HK-2 (cell line): ENCODE measurements around the gene DENND6A.
A peak's percentile ranks its signal among the peaks of the same experiment; 100 is the strongest.
"Not testable (repeated sequence)": the region's sequence is repeated elsewhere in the genome, so short reads cannot be mapped to it uniquely, and the experiment has no call there.

Source experiments
- DNase-seq: peaks from one replicate; pipeline ENCODE4 v3.0.0-alpha.2; 2018; ENCODE audit not compliant: unreplicated experiment

Gene DENND6A

GRCh38 chr3:57627976-57628375, 64.9 kb downstream of the DENND6A start:
- no peak for DNase-seq

- no peak for DNase-seq
Measured at GRCh38 chr3:57624801-57625200, 68.1 kb downstream of the DENND6A start.

GRCh38 chr3:57622362-57622761, 70.5 kb downstream of the DENND6A start:
- no peak for DNase-seq

- DNase-seq = no peak
Measured at GRCh38 chr3:57617739-57618138, 75.1 kb downstream of the DENND6A start.

GRCh38 chr3:57616233-57616632, 76.6 kb downstream of the DENND6A start:
- DNase-seq = no peak

GRCh38 chr3:57611870-57612269, 81.0 kb downstream of the DENND6A start:
- DNase-seq = not testable (repeated sequence)

- DNase-seq = no peak
Measured at GRCh38 chr3:57605683-57606082, 87.2 kb downstream of the DENND6A start.

GRCh38 chr3:57604971-57605370, 87.9 kb downstream of the DENND6A start:
- DNase-seq = no peak

GRCh38 chr3:57600195-57600594, 92.7 kb downstream of the DENND6A start:
- no peak for DNase-seq

GRCh38 chr3:57598765-57599360, 94.0 kb downstream of the DENND6A start:
- DNase-seq = no peak

GRCh38 chr3:57597127-57597923, 95.6 kb downstream of the DENND6A start, which contains the start of gene ARF4:
TSS of gene ARF4 (minus strand) at chr3:57597344. CDS start at chr3:57597140, 204 bp downstream.
- peak; percentile 98 for DNase-seq

- DNase-seq = peak; percentile 86
Measured at GRCh38 chr3:57596495-57597126, 96.3 kb downstream of the DENND6A start.

- no peak for DNase-seq
Measured at GRCh38 chr3:57594576-57594975, 98.3 kb downstream of the DENND6A start.

- no peak for DNase-seq
Measured at GRCh38 chr3:57594144-57594543, 98.7 kb downstream of the DENND6A start.

GRCh38 chr3:57592306-57592705, 100.6 kb downstream of the DENND6A start:
- DNase-seq = no peak

GRCh38 chr3:57587905-57588304, 105.0 kb downstream of the DENND6A start:
- DNase-seq = no peak

- no peak for DNase-seq
Measured at GRCh38 chr3:57586778-57587177, 106.1 kb downstream of the DENND6A start.

GRCh38 chr3:57583544-57583943, 109.3 kb downstream of the DENND6A start:
- DNase-seq = no peak

- no peak for DNase-seq
Measured at GRCh38 chr3:57582474-57583168, 110.3 kb downstream of the DENND6A start.

GRCh38 chr3:57577801-57578200, 115.1 kb downstream of the DENND6A start:
- no peak for DNase-seq

GRCh38 chr3:57575966-57576626, 116.8 kb downstream of the DENND6A start:
- no peak for DNase-seq
